ENCODE results near the gene LRFN2.

LRFN2 gene

DNA sequence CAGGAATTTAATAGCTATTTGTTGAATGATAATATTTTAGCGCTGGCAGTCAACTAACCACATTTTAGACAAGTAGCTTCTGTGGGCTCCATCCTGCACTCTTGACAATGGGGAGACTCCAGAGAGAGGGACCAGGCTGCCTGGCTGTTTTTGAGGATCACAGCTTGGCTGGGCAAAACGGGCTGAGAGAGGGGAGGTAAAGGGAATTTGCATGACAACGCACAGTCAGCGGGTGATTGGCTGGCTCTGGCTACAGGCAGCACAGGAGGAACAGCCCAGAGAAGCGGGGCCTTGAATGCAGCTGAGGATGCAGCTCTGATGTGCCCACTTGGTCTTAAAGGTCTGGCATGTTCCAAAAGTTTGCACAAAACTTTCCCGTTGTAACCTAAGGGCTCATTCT lies 41.2 kb downstream of the LRFN2 start:
- TF ChIP-seq ARNT (IDR thresholded peaks at IDR 0.05) (no peak), NFRKB (IDR thresholded peaks at IDR 0.05) (no peak), SP1 (IDR thresholded peaks at IDR 0.05) (no peak), FOXK2 (IDR thresholded peaks at IDR 0.05) (no peak), SUZ12 (IDR thresholded peaks at IDR 0.05) (no peak), PKNOX1 (IDR thresholded peaks at IDR 0.05) (no peak), L3MBTL2 (conservative IDR thresholded peaks at IDR 0.05) (no peak), ELF4 (IDR thresholded peaks at IDR 0.05) (no peak)
- ChIA-PET POLR2A (interaction anchor here (0.6 kb wide), 1 partner anchor 9 kb away, joined by 3 read pairs; no protein-coding TSS in a partner anchor), CTCF (no interaction called here)
- no peak for DNase-seq (ENCODE audit: extremely low spot score)

DNA sequence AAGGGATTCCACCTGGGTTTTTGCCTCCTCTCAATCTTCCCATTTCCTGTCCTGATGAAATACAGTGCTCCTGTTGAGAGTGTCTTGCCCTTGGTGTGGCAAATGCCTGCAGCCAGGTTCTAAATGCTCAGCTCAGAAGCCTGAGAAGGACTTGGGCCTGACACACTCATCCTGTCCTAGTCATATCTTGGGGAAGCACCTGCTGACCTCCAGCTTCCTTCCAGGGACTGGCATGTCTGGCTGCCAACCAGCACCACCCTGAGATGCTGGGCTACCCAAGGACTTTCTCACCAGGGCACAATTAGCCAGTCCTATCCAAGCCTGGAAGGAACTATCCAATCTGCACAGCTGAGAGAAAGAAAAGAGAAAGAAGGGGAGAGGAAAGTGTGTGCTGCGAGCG lies 43.4 kb downstream of the LRFN2 start:
- TF ChIP-seq FOXA1 (IDR thresholded peaks at IDR 0.05) (no peak), TARDBP (IDR thresholded peaks at IDR 0.05) (no peak), SP1 (IDR thresholded peaks at IDR 0.05) (no peak)
- POLR2A ChIA-PET = no interaction called here
- no peak for DNase-seq (ENCODE audit: extremely low spot score)
- CTCF ChIA-PET = interaction anchor here (0.6 kb wide), 1 partner anchor 16 kb away, joined by 3 read pairs; no protein-coding TSS in a partner anchor

DNA sequence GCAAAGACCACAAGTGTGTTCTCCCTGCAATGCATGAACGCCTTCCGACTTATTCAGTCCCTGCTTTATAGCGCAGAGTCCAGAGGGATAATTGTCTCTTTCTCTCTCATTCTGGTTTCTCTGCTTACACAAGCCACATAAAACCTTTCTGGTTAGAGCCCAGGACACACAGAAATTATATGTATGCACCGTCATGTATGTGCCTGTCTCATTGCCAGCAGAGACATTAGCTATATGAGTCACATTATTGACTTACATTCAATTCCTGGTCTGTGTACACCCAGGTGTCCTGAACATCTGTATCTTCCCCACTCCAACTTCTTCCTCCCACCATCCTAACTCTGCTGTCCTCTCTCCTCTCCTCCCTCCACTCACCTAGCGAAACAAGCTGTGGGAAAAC lies 44.0 kb downstream of the LRFN2 start:
- ChIA-PET POLR2A (no interaction called here), CTCF (interaction anchor here (0.6 kb wide), 1 partner anchor 16 kb away, joined by 3 read pairs; no protein-coding TSS in a partner anchor)
- TF ChIP-seq TARDBP (IDR thresholded peaks at IDR 0.05) = no peak
- no peak for TF ChIP-seq FOXA1 (IDR thresholded peaks at IDR 0.05)
- no peak for TF ChIP-seq FOXK2 (IDR thresholded peaks at IDR 0.05)
- no peak for DNase-seq (ENCODE audit: extremely low spot score)

- TF ChIP-seq ARNT (IDR thresholded peaks at IDR 0.05) = no peak
- no peak for TF ChIP-seq NFRKB (IDR thresholded peaks at IDR 0.05)
- no peak for TF ChIP-seq SUZ12 (IDR thresholded peaks at IDR 0.05)
- no peak for TF ChIP-seq ELF4 (IDR thresholded peaks at IDR 0.05)
- TF ChIP-seq HDGF (IDR thresholded peaks at IDR 0.05; ENCODE audit: borderline replicate concordance) = no peak
- no peak for TF ChIP-seq FOXM1 (IDR thresholded peaks at IDR 0.05; ENCODE audit: borderline replicate concordance)
- no peak for TF ChIP-seq ZNF384 (IDR thresholded peaks at IDR 0.05)
- TF ChIP-seq LEF1 (IDR thresholded peaks at IDR 0.05; ENCODE audit: borderline replicate concordance) = no peak
- no peak for TF ChIP-seq BHLHE40 (IDR thresholded peaks at IDR 0.05; ENCODE audit: borderline replicate concordance)
- TF ChIP-seq PKNOX1 (IDR thresholded peaks at IDR 0.05) = no peak
- TF ChIP-seq SP1 (IDR thresholded peaks at IDR 0.05) = no peak
- no peak for TF ChIP-seq TARDBP (IDR thresholded peaks at IDR 0.05)
- TF ChIP-seq CTBP1 (IDR thresholded peaks at IDR 0.05; ENCODE audit: borderline replicate concordance) = no peak
- TF ChIP-seq FOXK2 (IDR thresholded peaks at IDR 0.05) = no peak
- no peak for TF ChIP-seq FOXA1 (IDR thresholded peaks at IDR 0.05)
- no peak for TF ChIP-seq L3MBTL2 (conservative IDR thresholded peaks at IDR 0.05)
- POLR2A ChIA-PET = no interaction called here
- CTCF ChIA-PET = no interaction called here
- DNase-seq (ENCODE audit: extremely low spot score) = no peak
These were observed 44.9 kb downstream of the LRFN2 start for GRCh38 chr6:40542175-40542764.

- ChIA-PET POLR2A (no interaction called here), CTCF (no interaction called here)
- no peak for DNase-seq (ENCODE audit: extremely low spot score)
- no peak for TF ChIP-seq BHLHE40 (IDR thresholded peaks at IDR 0.05; ENCODE audit: borderline replicate concordance)
These were observed 45.5 kb downstream of the LRFN2 start for GRCh38 chr6:40541556-40542174.

- TF ChIP-seq ELF4 (IDR thresholded peaks at IDR 0.05) (no peak), FOXM1 (IDR thresholded peaks at IDR 0.05; ENCODE audit: borderline replicate concordance) (no peak), NFRKB (IDR thresholded peaks at IDR 0.05) (no peak), TARDBP (IDR thresholded peaks at IDR 0.05) (no peak), LEF1 (IDR thresholded peaks at IDR 0.05; ENCODE audit: borderline replicate concordance) (no peak), HDGF (IDR thresholded peaks at IDR 0.05; ENCODE audit: borderline replicate concordance) (no peak), FOXA1 (IDR thresholded peaks at IDR 0.05) (no peak), BHLHE40 (IDR thresholded peaks at IDR 0.05; ENCODE audit: borderline replicate concordance) (no peak)
- CTCF ChIA-PET = no interaction called here
- no peak for DNase-seq (ENCODE audit: extremely low spot score)
- POLR2A ChIA-PET = no interaction called here
These were observed 46.4 kb downstream of the LRFN2 start for GRCh38 chr6:40540790-40541189.

GRCh38 chr6:40539853-40540252 lies 47.3 kb downstream of the LRFN2 start:
- DNase-seq (ENCODE audit: extremely low spot score) = no peak
- TF ChIP-seq HDGF (IDR thresholded peaks at IDR 0.05; ENCODE audit: borderline replicate concordance) = no peak
- no peak for TF ChIP-seq ARNT (IDR thresholded peaks at IDR 0.05)
- TF ChIP-seq ELF4 (IDR thresholded peaks at IDR 0.05) = no peak
- TF ChIP-seq BHLHE40 (IDR thresholded peaks at IDR 0.05; ENCODE audit: borderline replicate concordance) = no peak
- no peak for TF ChIP-seq NFRKB (IDR thresholded peaks at IDR 0.05)
- TF ChIP-seq CTBP1 (IDR thresholded peaks at IDR 0.05; ENCODE audit: borderline replicate concordance) = no peak
- no peak for TF ChIP-seq PKNOX1 (IDR thresholded peaks at IDR 0.05)
- TF ChIP-seq FOXM1 (IDR thresholded peaks at IDR 0.05; ENCODE audit: borderline replicate concordance) = no peak
- no peak for TF ChIP-seq ZNF384 (IDR thresholded peaks at IDR 0.05)
- TF ChIP-seq SP1 (IDR thresholded peaks at IDR 0.05) = no peak
- TF ChIP-seq L3MBTL2 (conservative IDR thresholded peaks at IDR 0.05) = no peak
- no peak for TF ChIP-seq TARDBP (IDR thresholded peaks at IDR 0.05)
- no peak for TF ChIP-seq FOXK2 (IDR thresholded peaks at IDR 0.05)
- no peak for TF ChIP-seq FOXA1 (IDR thresholded peaks at IDR 0.05)
- no peak for TF ChIP-seq SUZ12 (IDR thresholded peaks at IDR 0.05)
- CTCF ChIA-PET = no interaction called here
- POLR2A ChIA-PET = no interaction called here
